Neuronal stem cell (in vitro differentiated cells): ENCODE measurements around the gene GMDS.

Experiments
- DNase-seq: peaks from one replicate; pipeline ENCODE4 v3.0.0-alpha.2; 2013; ENCODE audit warnings: low spot score
- H2AFZ ChIP-seq: one replicate; pipeline ENCODE4 v1.6.1; 2013; ENCODE audit warnings: mild to moderate bottlenecking, low read length, inconsistent platforms
- H2AK5ac ChIP-seq: 2 replicates; pipeline ENCODE4 v1.6.1; 2013; ENCODE audit warnings: low read depth, mild to moderate bottlenecking, inconsistent platforms, low read length, moderate library complexity, mixed read lengths
- H2BK120ac ChIP-seq: 2 replicates; pipeline ENCODE4 v1.6.1; 2013; ENCODE audit warnings: low read depth, mild to moderate bottlenecking, inconsistent platforms, low read length, moderate library complexity, mixed read lengths
- H2BK12ac ChIP-seq: one replicate; pipeline ENCODE4 v1.6.1; 2013; ENCODE audit warnings: low read length, inconsistent platforms
- H2BK15ac ChIP-seq: 2 replicates; pipeline ENCODE4 v1.6.1; 2013; ENCODE audit warnings: mild to moderate bottlenecking, low read length, inconsistent platforms, mixed read lengths
- H2BK5ac ChIP-seq: one replicate; pipeline ENCODE4 v1.6.1; 2013; ENCODE audit warnings: inconsistent platforms, mild to moderate bottlenecking, low read length, moderate library complexity
- H3K14ac ChIP-seq: one replicate; pipeline ENCODE4 v1.6.1; 2013; ENCODE audit warnings: low read length, inconsistent platforms
- H3K18ac ChIP-seq: 2 replicates; pipeline ENCODE4 v1.6.1; 2013; ENCODE audit warnings: low read length, inconsistent platforms
- H3K23ac ChIP-seq: 2 replicates; pipeline ENCODE4 v1.6.1; 2013; ENCODE audit warnings: low read depth, mild to moderate bottlenecking, mixed read lengths, low read length, inconsistent platforms; ENCODE audit not compliant: poor library complexity
- H3K27ac ChIP-seq: replicated peaks from 3 replicates; pipeline ENCODE4 v1.5.1; 2013; ENCODE audit warnings: low read length, inconsistent platforms
- H3K27me3 ChIP-seq, 3 experiments: 2 replicates each; pipeline ENCODE4 v1.6.1; 2013; ENCODE audit warnings: low read length in 3 of 3, mild to moderate bottlenecking in 2 of 3, inconsistent platforms in 1 of 3, low read depth in 1 of 3, mixed read lengths in 1 of 3, moderate library complexity in 1 of 3; ENCODE audit not compliant: control insufficient read depth in 3 of 3, insufficient read depth in 3 of 3
- H3K36me3 ChIP-seq, 2 donors: replicated peaks in 1 of 2; 2 replicates each; pipeline ENCODE4 v1.6.1; 2013; ENCODE audit warnings: low read length in 2 of 2; ENCODE audit not compliant: control insufficient read depth in 2 of 2, insufficient read depth in 2 of 2
- H3K4ac ChIP-seq: 2 replicates; pipeline ENCODE4 v1.6.1; 2013; ENCODE audit warnings: inconsistent platforms, mild to moderate bottlenecking, low read length, moderate library complexity
- H3K4me1 ChIP-seq, 2 donors: 1 replicate in 1 of 2; 2 replicates in 1 of 2; pipeline ENCODE4 v1.6.1; 2013; ENCODE audit warnings: low read length in 2 of 2, low read depth in 1 of 2; ENCODE audit not compliant: control insufficient read depth in 2 of 2, insufficient read depth in 1 of 2
- H3K4me2 ChIP-seq: one replicate; pipeline ENCODE4 v1.6.1; 2013; ENCODE audit warnings: mild to moderate bottlenecking, low read length, inconsistent platforms; ENCODE audit not compliant: insufficient read depth, poor library complexity, severe bottlenecking
- H3K4me3 ChIP-seq, 2 donors: 2 replicates each; pipeline ENCODE4 v1.5.1; 2013; ENCODE audit warnings: low read length in 2 of 2, mild to moderate bottlenecking in 2 of 2, inconsistent platforms in 1 of 2, moderate library complexity in 1 of 2
- H3K79me1 ChIP-seq: one replicate; pipeline ENCODE4 v1.6.1; 2013; ENCODE audit warnings: low read depth, mild to moderate bottlenecking, inconsistent platforms, low read length, moderate library complexity
- H3K9ac ChIP-seq: one replicate; pipeline ENCODE4 v1.6.1; 2013; ENCODE audit warnings: mild to moderate bottlenecking, low read depth, low read length, inconsistent platforms; ENCODE audit not compliant: poor library complexity
- H3K9me3 ChIP-seq, 2 donors: replicated peaks in 1 of 2; 2 replicates each; pipeline versions ENCODE3 to v1.6.1; 2013; ENCODE audit warnings: low read length in 2 of 2, mild to moderate bottlenecking in 2 of 2, inconsistent platforms in 1 of 2, low read depth in 1 of 2, mixed read lengths in 1 of 2, moderate library complexity in 1 of 2; ENCODE audit not compliant: control insufficient read depth in 2 of 2, insufficient read depth in 1 of 2
- H4K8ac ChIP-seq: one replicate; pipeline ENCODE4 v1.6.1; 2013; ENCODE audit warnings: low read depth, mild to moderate bottlenecking, inconsistent platforms, low read length, moderate library complexity
- H4K91ac ChIP-seq: one replicate; pipeline ENCODE4 v1.6.1; 2013; ENCODE audit warnings: low read length, low read depth, mild to moderate bottlenecking, inconsistent platforms; ENCODE audit not compliant: poor library complexity
- WGBS, 2 donors: extraction: QIAGEN DNeasy Blood & Tissue Kit; methylation state at CpG; one replicate each; pipeline ENCODE4 v1.1.7; 2013; ENCODE audit warnings: missing lambda C conversion rate in 2 of 2, mixed read lengths in 1 of 2; ENCODE audit not compliant: insufficient read length in 2 of 2, insufficient replicate concordance in 1 of 2; ENCODE audit errors: extremely low coverage in 2 of 2; 5-methylcytosine and 5-hydroxymethylcytosine counted together

Gene GMDS

GRCh38 chr6:1602049-1602713 is 643.2 kb downstream of the GMDS start:
- H2BK12ac ChIP-seq, result no peak overlapping the region
- H2BK15ac ChIP-seq, result no peak overlapping the region
- no peaks in the 10 kb centered on the region for H3K36me3 ChIP-seq
- no peak overlapping the region for H3K4me2 ChIP-seq
- no peak overlapping the region for H2AFZ ChIP-seq
- H4K91ac ChIP-seq, result no peak overlapping the region
- peaks cover 8% of the 10 kb centered on the region in 2 donors for H3K4me1 ChIP-seq
- no peak overlapping the region for H3K14ac ChIP-seq
- no peak overlapping the region for H3K9ac ChIP-seq
- no peak overlapping the region for H2BK120ac ChIP-seq
- H3K9me3 ChIP-seq, result no peaks in the 10 kb centered on the region
- H3K4me3 ChIP-seq, result no peak overlapping the region
- no peak for DNase-seq
- no peak overlapping the region for H2AK5ac ChIP-seq
- no peak overlapping the region for H2BK5ac ChIP-seq
- no peak overlapping the region for H3K27ac ChIP-seq
- H3K23ac ChIP-seq, result no peak overlapping the region
- H3K18ac ChIP-seq, result no peak overlapping the region
- no peaks in the 10 kb centered on the region for H3K79me1 ChIP-seq
- H3K4ac ChIP-seq, result no peak overlapping the region
- no CpG with 5 or more reads among the region's 10 CpGs for WGBS, 2 donors
- no peak overlapping the region for H4K8ac ChIP-seq
- peaks cover 23 to 87% (median 30%) of the 10 kb centered on the region in 3 experiments for H3K27me3 ChIP-seq

DNA sequence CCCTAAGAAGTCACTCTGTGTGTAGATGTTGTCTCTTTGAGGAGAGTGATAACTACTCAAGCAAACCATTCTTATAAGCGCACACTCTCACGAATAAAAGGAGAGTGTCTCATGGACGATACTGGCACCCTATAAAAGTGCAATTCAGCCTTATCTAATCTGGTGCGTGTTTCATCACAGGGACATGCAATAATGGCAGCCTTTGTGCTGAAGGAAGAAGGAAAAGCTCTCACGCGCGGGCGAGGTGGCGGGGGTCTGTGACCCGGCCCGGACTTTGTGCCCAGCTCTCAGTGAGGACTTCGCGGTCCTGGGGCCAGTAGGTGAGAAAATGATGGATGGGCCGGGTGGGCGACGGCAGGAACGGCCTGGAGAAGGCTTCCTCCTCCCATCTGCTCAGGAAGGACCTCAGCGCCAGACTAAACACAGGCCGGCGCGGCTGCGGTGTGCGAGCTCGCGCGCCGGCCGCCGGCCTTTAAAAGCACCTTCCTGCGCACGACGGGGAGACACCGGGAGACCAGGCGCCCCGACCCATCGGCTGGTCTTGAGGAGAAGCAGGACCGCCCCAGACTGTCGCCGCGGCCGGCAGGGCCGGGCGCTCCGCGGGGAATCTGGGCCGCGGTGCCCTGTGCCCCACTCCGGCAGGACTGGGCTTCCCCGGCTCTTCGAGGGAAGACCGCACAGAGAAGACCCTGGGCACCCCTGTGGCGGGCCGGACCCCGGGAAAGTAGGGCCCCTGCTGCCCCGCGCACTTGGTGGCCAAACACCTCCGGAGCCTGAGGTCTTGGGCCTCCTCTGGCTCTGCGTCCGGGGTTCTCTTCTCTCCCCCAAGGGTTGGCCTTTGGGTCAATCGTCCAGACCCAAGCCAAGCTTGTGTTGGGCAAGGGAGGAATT is 644.0 kb downstream of the GMDS start:
- DNase-seq, result no peak

DNA sequence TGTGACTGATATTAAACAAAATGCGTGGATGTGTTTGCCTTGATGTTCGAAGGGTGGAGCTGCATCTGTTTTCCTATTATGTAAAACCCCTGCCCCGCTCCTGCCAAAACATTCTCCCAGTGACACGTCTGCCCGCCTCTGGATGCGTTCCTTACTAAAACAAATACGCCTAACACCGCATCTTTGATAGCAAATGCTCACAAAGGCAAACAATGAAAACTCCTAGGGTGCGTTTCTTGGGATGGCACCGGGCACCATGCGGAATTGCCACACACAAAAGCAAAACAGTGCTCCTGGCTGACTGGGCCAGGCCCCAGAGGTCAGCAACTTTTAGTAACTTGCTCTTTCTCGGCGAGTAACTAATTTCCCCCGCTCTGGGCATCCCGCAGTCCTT is 644.6 kb downstream of the GMDS start:
- H3K9me3 ChIP-seq, result no peaks in the 10 kb centered on the region

More for the DNA sequence above, 644.0 kb downstream of the GMDS start:
- no peak overlapping the region for H3K27ac ChIP-seq
- H3K23ac ChIP-seq, result no peak overlapping the region
- H2BK5ac ChIP-seq, result no peak overlapping the region
- H3K4me2 ChIP-seq, result no peak overlapping the region
- no peak overlapping the region for H2BK12ac ChIP-seq
- no peak overlapping the region for H3K14ac ChIP-seq
- no CpG with 5 or more reads among the region's 60 CpGs for WGBS, 2 donors
- no peak overlapping the region for H4K91ac ChIP-seq
- no peaks in the 10 kb centered on the region for H3K36me3 ChIP-seq
- H3K9me3 ChIP-seq, result no peaks in the 10 kb centered on the region
- no peak overlapping the region for H2AK5ac ChIP-seq
- H3K18ac ChIP-seq, result no peak overlapping the region
- H3K9ac ChIP-seq, result no peak overlapping the region
- H2AFZ ChIP-seq, result no peak overlapping the region
- no peak overlapping the region for H2BK15ac ChIP-seq
- peaks cover 3% of the 10 kb centered on the region in 2 donors for H3K4me1 ChIP-seq
- H4K8ac ChIP-seq, result no peak overlapping the region
- H2BK120ac ChIP-seq, result no peak overlapping the region
- no peaks in the 10 kb centered on the region for H3K79me1 ChIP-seq
- H3K27me3 ChIP-seq, result peaks cover 17 to 79% (median 23%) of the 10 kb centered on the region in 3 experiments
- H3K4ac ChIP-seq, result no peak overlapping the region
- no peak overlapping the region for H3K4me3 ChIP-seq

More for the DNA sequence above, 644.6 kb downstream of the GMDS start:
- Histone ChIP-seq H4K8ac (no peak overlapping the region), H2BK5ac (no peak overlapping the region), H3K4me2 (no peak overlapping the region), H3K4me1 (peaks cover 2 to 3% of the 10 kb centered on the region in 2 donors), H2BK12ac (no peak overlapping the region), H4K91ac (no peak overlapping the region), H2AFZ (no peak overlapping the region), H3K14ac (no peak overlapping the region), H3K36me3 (no peaks in the 10 kb centered on the region), H3K9ac (no peak overlapping the region), H2BK120ac (no peak overlapping the region), H3K4ac (no peak overlapping the region), H3K23ac (no peak overlapping the region), H3K79me1 (no peaks in the 10 kb centered on the region), H3K18ac (no peak overlapping the region), H2AK5ac (no peak overlapping the region), H3K27me3 (peaks cover 13 to 73% (median 16%) of the 10 kb centered on the region in 3 experiments), H2BK15ac (no peak overlapping the region), H3K4me3 (no peak overlapping the region), H3K27ac (no peak overlapping the region)
- no CpG with 5 or more reads among the region's 15 CpGs for WGBS, 2 donors
- no peak for DNase-seq
